Karpas-422 (cell line): ENCODE measurements around the gene OLFM2. TPM values are rescaled to one million over a fixed set of nuclear protein-coding genes. Genes with fewer than 3 reads are reported as not detected.
"Not testable (repeated sequence)": the region's sequence is repeated elsewhere in the genome, so short reads cannot be mapped to it uniquely, and the experiment has no call there.

Source experiments
- DNase-seq: peaks from one replicate; pipeline ENCODE4 v3.0.0-alpha.2; 2015
- H2AFZ ChIP-seq: fragments of 200-600 bp; sonication (generic); 2 replicates; pipeline ENCODE4 v1.6.1; 2014; ENCODE audit warnings: antibody characterized with exemption, low read length, mixed read lengths
- H3K27ac ChIP-seq: fragments of 200-600 bp; sonication (generic); 2 replicates; pipeline ENCODE4 v1.5.1; 2014; ENCODE audit warnings: mild to moderate bottlenecking, low read length, moderate library complexity
- H3K27me3 ChIP-seq: fragments of 200-600 bp; sonication (generic); 2 replicates; pipeline ENCODE4 v1.6.1; 2014; ENCODE audit warnings: low read length, mixed read lengths
- H3K36me3 ChIP-seq: fragments of 200-600 bp; sonication (generic); 2 replicates; pipeline ENCODE4 v1.6.1; 2014; ENCODE audit warnings: low read length, mixed read lengths; ENCODE audit not compliant: insufficient read depth
- H3K4me1 ChIP-seq: fragments of 200-600 bp; sonication (generic); 2 replicates; pipeline ENCODE4 v1.6.1; 2014; ENCODE audit warnings: mild to moderate bottlenecking, low read length, mixed read lengths
- H3K4me2 ChIP-seq: fragments of 200-600 bp; sonication (generic); 2 replicates; pipeline ENCODE4 v1.6.1; 2014; ENCODE audit warnings: low read length, low read depth, mild to moderate bottlenecking; ENCODE audit not compliant: poor library complexity, severe bottlenecking
- H3K4me3 ChIP-seq: fragments of 200-600 bp; sonication (generic); 2 replicates; pipeline ENCODE4 v1.5.1; 2014; ENCODE audit warnings: mild to moderate bottlenecking, antibody characterized with exemption, low read length, mixed read lengths
- H3K79me2 ChIP-seq: fragments of 200-600 bp; sonication (generic); 2 replicates; pipeline ENCODE4 v1.6.1; 2014; ENCODE audit warnings: mild to moderate bottlenecking, low read length, mixed read lengths
- H3K9ac ChIP-seq: fragments of 200-600 bp; sonication (generic); 2 replicates; pipeline ENCODE4 v1.6.0; 2014; ENCODE audit warnings: low read length
- H3K9me2 ChIP-seq: fragments of 200-600 bp; sonication (generic), shearing (Covaris generic); replicated peaks from 2 replicates; pipeline ENCODE4 v1.6.0; 2014; ENCODE audit warnings: mild to moderate bottlenecking, low read length, moderate library complexity; ENCODE audit not compliant: insufficient read depth
- H3K9me3 ChIP-seq: fragments of 300-700, 200-600 bp; sonication (generic); 2 replicates; pipeline ENCODE4 v1.6.1; 2014; ENCODE audit warnings: low read length, mixed read lengths
- H4K20me1 ChIP-seq: fragments of 200-600 bp; sonication (generic); 2 replicates; pipeline ENCODE4 v1.6.1; 2014; ENCODE audit warnings: mild to moderate bottlenecking, antibody characterized with exemption, low read length, low read depth; ENCODE audit not compliant: insufficient read depth
- total RNA-seq: library from RNA; depleted of rRNA; stranded (reverse); fragments of >200 nt; shearing (Covaris generic); gene quantifications from 2 replicates; pipeline ENCODE4 v1.2.3, GENCODE V29; 2014; ENCODE audit warnings: low replicate concordance

Gene OLFM2
- total RNA-seq, 1 experiment from 2014 or later: not detected

GRCh38 chr19:9939301-9939913, 3.1 kb upstream of the OLFM2 start:
- H2AFZ ChIP-seq: no peak overlapping the region
- H3K27me3 ChIP-seq: no peaks in the 10 kb centered on the region

GRCh38 chr19:9937001-9937411, 691 bp upstream of the OLFM2 start:
- no peaks in the 10 kb centered on the region for H4K20me1 ChIP-seq
- H3K36me3 ChIP-seq: no peaks in the 10 kb centered on the region
- no peaks in the 10 kb centered on the region for H3K9me2 ChIP-seq
- no peak overlapping the region for H3K27ac ChIP-seq
- no peaks in the 10 kb centered on the region for H3K4me1 ChIP-seq
- peaks cover 3% of the 10 kb centered on the region for H3K9me3 ChIP-seq
- H3K79me2 ChIP-seq: no peaks in the 10 kb centered on the region
- no peaks in the 10 kb centered on the region for H3K27me3 ChIP-seq
- H3K4me2 ChIP-seq: no peak overlapping the region
- H2AFZ ChIP-seq: no peak overlapping the region
- no peak overlapping the region for H3K4me3 ChIP-seq
- no peak overlapping the region for H3K9ac ChIP-seq
- DNase-seq: peak; percentile 64

More at GRCh38 chr19:9939301-9939913, 3.1 kb upstream of the OLFM2 start:
- Histone ChIP-seq H3K79me2 (no peaks in the 10 kb centered on the region), H3K4me1 (no peaks in the 10 kb centered on the region), H3K4me3 (no peak overlapping the region), H3K36me3 (no peaks in the 10 kb centered on the region), H3K4me2 (no peak overlapping the region), H4K20me1 (no peaks in the 10 kb centered on the region), H3K9me2 (no peaks in the 10 kb centered on the region), H3K27ac (no peak overlapping the region), H3K9ac (no peak overlapping the region), H3K9me3 (peaks cover 5% of the 10 kb centered on the region)
- peak; percentile 57 for DNase-seq

- no peak overlapping the region for H3K27ac ChIP-seq
- no peaks in the 10 kb centered on the region for H3K4me1 ChIP-seq
- H3K27me3 ChIP-seq: no peaks in the 10 kb centered on the region
- H4K20me1 ChIP-seq: no peaks in the 10 kb centered on the region
- H3K4me3 ChIP-seq: no peak overlapping the region
- H3K9ac ChIP-seq: no peak overlapping the region
- H3K79me2 ChIP-seq: no peaks in the 10 kb centered on the region
- no peaks in the 10 kb centered on the region for H3K36me3 ChIP-seq
- no peaks in the 10 kb centered on the region for H3K9me2 ChIP-seq
- DNase-seq: no peak
- H3K4me2 ChIP-seq: no peak overlapping the region
- H3K9me3 ChIP-seq: no peaks in the 10 kb centered on the region
- no peak overlapping the region for H2AFZ ChIP-seq
These were observed 599 bp downstream of the OLFM2 start for GRCh38 chr19:9935506-9936325.

GRCh38 chr19:9934132-9934950, 2.0 kb downstream of the OLFM2 start:
- Histone ChIP-seq H3K4me3 (no peak overlapping the region), H3K79me2 (no peaks in the 10 kb centered on the region), H3K36me3 (no peaks in the 10 kb centered on the region), H3K4me1 (no peaks in the 10 kb centered on the region), H3K4me2 (no peak overlapping the region), H3K9ac (no peak overlapping the region), H3K27ac (no peak overlapping the region), H3K27me3 (no peaks in the 10 kb centered on the region), H2AFZ (no peak overlapping the region), H3K9me2 (no peaks in the 10 kb centered on the region), H3K9me3 (no peaks in the 10 kb centered on the region), H4K20me1 (no peaks in the 10 kb centered on the region)
- DNase-seq: peak; percentile 94

- Histone ChIP-seq H3K4me1 (no peaks in the 10 kb centered on the region), H2AFZ (no peak overlapping the region), H3K9me2 (no peaks in the 10 kb centered on the region), H3K36me3 (no peaks in the 10 kb centered on the region), H4K20me1 (no peaks in the 10 kb centered on the region), H3K4me3 (no peak overlapping the region), H3K9ac (no peak overlapping the region), H3K27me3 (no peaks in the 10 kb centered on the region), H3K27ac (no peak overlapping the region), H3K4me2 (no peak overlapping the region), H3K9me3 (no peaks in the 10 kb centered on the region), H3K79me2 (no peaks in the 10 kb centered on the region)
- DNase-seq: no peak
These were observed 3.5 kb downstream of the OLFM2 start for GRCh38 chr19:9932835-9933234.

- H3K79me2 ChIP-seq: no peaks in the 10 kb centered on the region
- H3K36me3 ChIP-seq: no peaks in the 10 kb centered on the region
- H3K27ac ChIP-seq: no peak overlapping the region
- no peaks in the 10 kb centered on the region for H4K20me1 ChIP-seq
- H3K9me3 ChIP-seq: no peaks in the 10 kb centered on the region
- no peak overlapping the region for H3K9ac ChIP-seq
- no peak for DNase-seq
- no peaks in the 10 kb centered on the region for H3K27me3 ChIP-seq
- H3K4me1 ChIP-seq: no peaks in the 10 kb centered on the region
- no peak overlapping the region for H3K4me2 ChIP-seq
- no peaks in the 10 kb centered on the region for H3K9me2 ChIP-seq
- no peak overlapping the region for H3K4me3 ChIP-seq
- no peak overlapping the region for H2AFZ ChIP-seq
These were observed 4.7 kb downstream of the OLFM2 start for GRCh38 chr19:9931629-9932028.

GRCh38 chr19:9923440-9923839, 12.9 kb downstream of the OLFM2 start:
- H4K20me1 ChIP-seq: no peaks in the 10 kb centered on the region
- no peak overlapping the region for H3K27ac ChIP-seq
- H3K9me2 ChIP-seq: no peaks in the 10 kb centered on the region
- no peaks in the 10 kb centered on the region for H3K4me1 ChIP-seq
- no peaks in the 10 kb centered on the region for H3K36me3 ChIP-seq
- H3K27me3 ChIP-seq: no peaks in the 10 kb centered on the region
- no peak for DNase-seq
- H3K4me3 ChIP-seq: no peak overlapping the region
- H3K4me2 ChIP-seq: no peak overlapping the region
- H2AFZ ChIP-seq: no peak overlapping the region
- no peak overlapping the region for H3K9ac ChIP-seq
- no peaks in the 10 kb centered on the region for H3K9me3 ChIP-seq
- no peaks in the 10 kb centered on the region for H3K79me2 ChIP-seq

GRCh38 chr19:9922782-9923379, 13.4 kb downstream of the OLFM2 start:
- H3K9ac ChIP-seq, H3K27ac ChIP-seq, H3K27me3 ChIP-seq, H3K79me2 ChIP-seq, H3K4me2 ChIP-seq, H3K4me1 ChIP-seq, DNase-seq, H2AFZ ChIP-seq, H3K4me3 ChIP-seq, H3K9me3 ChIP-seq, H3K36me3 ChIP-seq, H3K9me2 ChIP-seq, H4K20me1 ChIP-seq: not testable (repeated sequence)
